Muscle layer of colon (tissue), 2 donors: ENCODE results near the gene CYBC1.

Experiments used
- H3K27ac ChIP-seq: one replicate; pipeline ENCODE4 v1.7.0; 2013; ENCODE audit warnings: low read depth, mild to moderate bottlenecking, low read length, moderate library complexity
- H3K27me3 ChIP-seq, 2 donors: one replicate each; pipeline ENCODE4 v1.7.0; 2013; ENCODE audit warnings: low read length in 2 of 2, mild to moderate bottlenecking in 2 of 2; ENCODE audit not compliant: insufficient read depth in 2 of 2, control insufficient read depth in 1 of 2
- H3K36me3 ChIP-seq: one replicate; pipeline ENCODE4 v1.7.0; 2013; ENCODE audit warnings: mild to moderate bottlenecking, low read length; ENCODE audit not compliant: insufficient read depth
- H3K4me1 ChIP-seq: one replicate; pipeline ENCODE4 v1.7.0; 2013; ENCODE audit warnings: mild to moderate bottlenecking, low read length; ENCODE audit not compliant: insufficient read depth
- H3K4me3 ChIP-seq, 2 donors: one replicate each; pipeline ENCODE4 v1.7.0; 2013; ENCODE audit warnings: low read length in 2 of 2, low read depth in 1 of 2, mild to moderate bottlenecking in 1 of 2, moderate library complexity in 1 of 2
- H3K9ac ChIP-seq: one replicate; pipeline ENCODE4 v1.7.0; 2013; ENCODE audit warnings: low read length
- H3K9me3 ChIP-seq: one replicate; pipeline ENCODE4 v1.7.0; 2013; ENCODE audit warnings: mild to moderate bottlenecking, low read length
- donor health status: abdominal sarcoma.
- donor health status: Adenocarcinoma of cecum.

CYBC1 gene

GRCh38 chr17:82399601-82400101, 50.9 kb downstream of the CYBC1 start:
- no peaks in the 10 kb centered on the region for H3K4me1 ChIP-seq
- H3K9ac ChIP-seq = no peak overlapping the region
- no peak overlapping the region for H3K27ac ChIP-seq
- no peak overlapping the region for H3K4me3 ChIP-seq
- H3K27me3 ChIP-seq = no peaks in the 10 kb centered on the region
- H3K9me3 ChIP-seq = no peaks in the 10 kb centered on the region
- peaks cover 4% of the 10 kb centered on the region for H3K36me3 ChIP-seq

GRCh38 chr17:82399041-82399441, 51.5 kb downstream of the CYBC1 start:
- H3K4me1 ChIP-seq = no peaks in the 10 kb centered on the region
- H3K9me3 ChIP-seq = no peaks in the 10 kb centered on the region
- no peaks in the 10 kb centered on the region for H3K27me3 ChIP-seq
- no peak overlapping the region for H3K27ac ChIP-seq
- H3K4me3 ChIP-seq = no peak overlapping the region
- no peak overlapping the region for H3K9ac ChIP-seq
- peaks cover 3% of the 10 kb centered on the region for H3K36me3 ChIP-seq

GRCh38 chr17:82397449-82398335, 52.9 kb downstream of the CYBC1 start:
- no peak overlapping the region for H3K4me3 ChIP-seq
- no peaks in the 10 kb centered on the region for H3K9me3 ChIP-seq
- H3K36me3 ChIP-seq = peaks cover 3% of the 10 kb centered on the region
- no peaks in the 10 kb centered on the region for H3K27me3 ChIP-seq
- no peak overlapping the region for H3K9ac ChIP-seq
- H3K4me1 ChIP-seq = no peaks in the 10 kb centered on the region
- H3K27ac ChIP-seq = no peak overlapping the region

- no peak overlapping the region for H3K9ac ChIP-seq
- no peak overlapping the region for H3K27ac ChIP-seq
- H3K4me3 ChIP-seq = no peak overlapping the region
- H3K9me3 ChIP-seq = no peaks in the 10 kb centered on the region
- H3K36me3 ChIP-seq = peaks cover 10% of the 10 kb centered on the region
- H3K27me3 ChIP-seq = no peaks in the 10 kb centered on the region
- H3K4me1 ChIP-seq = no peaks in the 10 kb centered on the region
These were observed 53.7 kb downstream of the CYBC1 start for GRCh38 chr17:82396601-82397435.

DNA sequence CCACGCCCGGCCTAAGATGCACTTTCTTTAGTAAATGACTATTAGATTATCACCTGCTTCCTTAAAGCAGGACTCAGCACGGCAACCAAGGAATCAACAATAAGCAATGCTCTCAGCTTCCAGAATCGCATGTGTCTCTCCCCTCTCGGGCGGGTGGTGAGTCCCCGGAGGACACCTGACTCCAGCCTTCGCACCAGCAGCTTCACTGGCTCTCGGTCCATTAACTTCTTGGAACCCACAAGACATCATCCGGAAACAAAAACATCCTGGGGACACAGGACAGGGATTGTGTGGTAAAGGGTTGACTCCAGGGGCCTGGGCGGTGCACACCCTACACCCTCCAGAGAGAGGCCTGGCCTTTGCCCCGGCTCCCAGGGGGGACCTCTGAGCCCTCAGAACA, 56.3 kb downstream of the CYBC1 start:
- Histone ChIP-seq H3K36me3 (peaks cover 10% of the 10 kb centered on the region), H3K9ac (no peak overlapping the region), H3K9me3 (no peaks in the 10 kb centered on the region)

DNA sequence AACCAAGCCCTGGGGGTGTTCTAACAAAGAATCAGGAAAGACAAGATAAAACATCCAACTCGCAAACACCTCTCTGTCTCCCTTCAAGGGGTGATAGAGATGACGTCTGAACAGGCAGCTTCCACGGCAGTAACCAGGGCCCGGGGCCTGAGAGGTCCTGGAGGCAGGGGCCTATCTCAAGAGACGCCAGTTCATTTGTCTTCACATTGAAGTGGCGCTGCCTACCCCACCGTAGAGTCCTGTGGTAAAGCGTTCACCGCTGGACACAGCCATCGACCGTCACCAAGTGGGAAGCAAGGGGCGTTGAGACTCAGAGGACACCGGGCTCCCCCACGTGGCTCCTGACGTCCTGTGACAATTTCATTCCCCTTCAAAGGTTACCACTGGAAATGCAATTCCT, 57.6 kb downstream of the CYBC1 start:
- Histone ChIP-seq H3K9me3 (no peaks in the 10 kb centered on the region), H3K4me3 (no peak overlapping the region), H3K36me3 (peaks cover 10% of the 10 kb centered on the region), H3K27ac (no peak overlapping the region), H3K4me1 (no peaks in the 10 kb centered on the region), H3K9ac (no peak overlapping the region), H3K27me3 (no peaks in the 10 kb centered on the region)

More for the DNA sequence above, 56.3 kb downstream of the CYBC1 start:
- Histone ChIP-seq H3K4me1 (no peaks in the 10 kb centered on the region), H3K27ac (no peak overlapping the region), H3K4me3 (no peak overlapping the region), H3K27me3 (no peaks in the 10 kb centered on the region)
